WERI-Rb-1 (cell line): Measurements from ENCODE around the gene TLE4.

Experiments used
- DNase-seq: peaks from one replicate; pipeline ENCODE4 v3.0.0-alpha.2; 2020
- H3K27ac ChIP-seq: fragments of 250-450 bp; sonication (Bioruptor Pico); 2 replicates; pipeline ENCODE4 v1.5.1; 2020; ENCODE audit warnings: mild to moderate bottlenecking, moderate library complexity
- H3K27me3 ChIP-seq: fragments of 250-450 bp; sonication (Bioruptor Pico); 2 replicates; pipeline ENCODE4 v1.5.1; 2021; ENCODE audit warnings: mild to moderate bottlenecking, low read depth, moderate library complexity; ENCODE audit not compliant: insufficient read depth, severe bottlenecking
- H3K36me3 ChIP-seq: fragments of 250-450 bp; sonication (Bioruptor Pico); 2 replicates; pipeline ENCODE4 v1.5.1; 2020; ENCODE audit warnings: mild to moderate bottlenecking, moderate library complexity
- H3K4me3 ChIP-seq: 2 replicates; pipeline ENCODE4 v1.5.1; 2011; ENCODE audit warnings: low read depth, mild to moderate bottlenecking, control low read depth, low read length
- H3K9me3 ChIP-seq: fragments of 250-450 bp; sonication (Bioruptor Pico); 2 replicates; pipeline ENCODE4 v1.5.1; 2021; ENCODE audit warnings: mild to moderate bottlenecking, moderate library complexity; ENCODE audit not compliant: severe bottlenecking
- CTCF ChIP-seq: IDR thresholded peaks from 2 replicates; pipeline ENCODE4 v1.5.1; 2011; ENCODE audit warnings: low read depth, mild to moderate bottlenecking, control low read depth, inconsistent platforms, low read length

The TLE4 gene

DNA sequence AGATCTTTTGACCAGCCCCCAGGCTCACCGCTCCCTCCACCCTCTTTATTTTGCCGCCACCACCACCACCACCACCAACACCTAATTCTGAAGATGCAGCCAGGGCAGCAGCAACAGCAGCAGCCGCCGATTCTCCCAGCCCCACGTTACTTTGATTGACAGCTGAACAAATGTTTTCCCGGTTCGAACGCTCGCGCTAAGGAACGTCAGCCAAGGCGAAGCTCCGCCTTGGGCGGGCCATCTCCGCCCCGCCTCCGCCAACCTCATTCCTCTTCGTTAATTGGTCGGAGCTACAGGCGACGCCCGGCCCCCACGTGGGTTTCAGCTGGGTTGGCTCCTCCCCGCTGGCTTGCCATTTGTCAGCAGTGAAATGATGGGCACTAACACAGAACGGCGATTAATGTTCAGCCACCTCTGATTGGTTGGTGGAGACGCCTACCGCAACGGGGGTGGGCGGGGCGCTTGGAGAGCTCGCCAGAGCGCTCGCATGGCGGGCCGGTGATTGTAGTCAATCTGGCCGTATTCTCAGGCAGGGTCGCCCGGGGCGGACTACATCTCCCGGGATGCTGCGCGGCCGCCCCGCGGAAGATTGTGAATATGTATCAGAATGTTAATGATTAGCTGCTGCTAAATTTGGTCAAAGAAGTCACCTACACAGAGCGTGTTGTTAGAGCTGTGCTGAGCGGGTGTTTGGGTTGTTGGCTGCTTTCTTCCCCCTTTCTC is at the start of gene TLE4:
TSS of gene TLE4 (plus strand) at position 657 of the 723 bp plus-strand sequence. CDS start 826 bp downstream, outside the sequence.
- Histone ChIP-seq H3K4me3 (peak within 1 kb of the TSS; percentile 81), H3K9me3 (no peaks in the 10 kb centered on the region), H3K27ac (peak within 1 kb of the TSS; percentile 65), H3K36me3 (no peaks in the 10 kb centered on the region), H3K27me3 (no peaks in the 10 kb centered on the region)
- TF ChIP-seq CTCF, result no peak
- DNase-seq, result peak; percentile 100

GRCh38 chr9:79522793-79523192 is 49.0 kb upstream of the TLE4 start:
- no peak for TF ChIP-seq CTCF
- H3K27ac ChIP-seq, result no peak overlapping the region
- H3K27me3 ChIP-seq, result no peaks in the 10 kb centered on the region
- H3K36me3 ChIP-seq, result no peaks in the 10 kb centered on the region
- no peak overlapping the region for H3K4me3 ChIP-seq
- H3K9me3 ChIP-seq, result no peaks in the 10 kb centered on the region
- no peak for DNase-seq

- H3K27me3 ChIP-seq, result no peaks in the 10 kb centered on the region
These were observed 47.5 kb upstream of the TLE4 start for GRCh38 chr9:79524266-79524665.

DNA sequence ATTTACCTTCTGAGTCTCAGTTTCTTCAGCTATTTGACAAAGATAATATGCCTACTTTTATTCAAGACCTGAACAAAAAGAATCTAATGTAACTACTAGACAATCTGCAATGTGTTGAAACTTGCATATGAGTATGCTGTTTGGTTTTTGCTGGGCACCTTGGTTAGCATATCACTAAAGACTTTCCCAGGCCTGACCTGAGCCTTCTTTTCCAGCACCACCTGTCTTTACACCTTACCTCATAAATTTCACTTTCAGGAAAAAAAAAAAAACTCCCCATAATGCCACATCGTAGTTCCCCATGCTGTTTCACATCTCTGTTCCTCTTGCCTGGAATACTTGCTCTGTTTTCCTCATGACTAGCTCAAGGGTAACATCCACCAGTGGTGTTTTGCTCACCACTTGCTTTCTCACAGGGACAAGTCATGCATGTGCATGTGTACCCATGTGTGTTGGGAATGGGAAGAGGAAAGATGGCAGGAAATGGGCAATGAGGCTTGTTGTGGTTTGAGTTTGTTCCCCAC is 45.6 kb upstream of the TLE4 start:
- DNase-seq, result no peak

More at GRCh38 chr9:79524266-79524665, 47.5 kb upstream of the TLE4 start:
- H3K4me3 ChIP-seq, result no peak overlapping the region
- no peak for TF ChIP-seq CTCF
- H3K36me3 ChIP-seq, result no peaks in the 10 kb centered on the region
- H3K27ac ChIP-seq, result no peak overlapping the region
- H3K9me3 ChIP-seq, result no peaks in the 10 kb centered on the region
- DNase-seq, result no peak

DNA sequence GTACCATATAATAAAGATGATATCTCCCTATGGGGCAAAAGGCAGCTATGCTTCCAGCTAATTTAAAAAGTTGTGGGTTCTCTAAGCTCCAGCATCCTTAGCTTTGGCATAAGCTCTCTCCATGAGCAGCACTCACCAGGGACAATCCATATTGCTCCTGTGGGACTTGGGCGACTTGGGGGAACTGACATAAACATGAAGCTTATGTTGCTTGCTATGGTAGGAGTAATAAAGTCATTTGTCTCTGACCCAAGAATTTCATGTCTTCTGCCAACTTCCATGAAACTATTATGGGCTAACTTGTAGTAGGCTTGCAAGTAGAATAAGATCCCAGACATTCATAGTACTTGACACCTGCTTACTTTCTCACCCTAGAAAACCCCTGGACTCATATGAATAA is 36.2 kb upstream of the TLE4 start:
- Histone ChIP-seq H3K9me3 (peaks cover 13% of the 10 kb centered on the region), H3K36me3 (no peaks in the 10 kb centered on the region), H3K27ac (no peak overlapping the region), H3K4me3 (no peak overlapping the region), H3K27me3 (no peaks in the 10 kb centered on the region)
- TF ChIP-seq CTCF, result no peak
- no peak for DNase-seq

More for the DNA sequence above, 45.6 kb upstream of the TLE4 start:
- Histone ChIP-seq H3K4me3 (no peak overlapping the region), H3K36me3 (no peaks in the 10 kb centered on the region), H3K27ac (no peak overlapping the region), H3K9me3 (no peaks in the 10 kb centered on the region), H3K27me3 (no peaks in the 10 kb centered on the region)
- no peak for TF ChIP-seq CTCF
